SK-N-SH (cell line): ENCODE measurements around the gene SRD5A3. TPM values are rescaled to one million over a fixed set of nuclear protein-coding genes. Genes with fewer than 3 reads are reported as not detected.

Experiments
- CTCF ChIA-PET: fragments of 300-600, 350-600 bp; formaldehyde crosslinking; extraction: SDS; loops from one replicate; lab custom pipeline; 2021; lab: Yijun Ruan, JAX
- POLR2A ChIA-PET: fragments of 350-600 bp; sonication (Branson Sonifier 250); formaldehyde crosslinking; extraction: SDS; loops from one replicate; lab custom pipeline; 2020; ENCODE audit warnings: antibody characterized with exemption, inconsistent platforms; lab: Yijun Ruan, JAX
- DNase-seq: peaks from one replicate; pipeline ENCODE4 v3.0.0; 2012
- H2AFZ ChIP-seq: fragments of 200-600 bp; sonication (generic); 2 replicates; pipeline ENCODE4 v1.8.1; 2016; ENCODE audit warnings: antibody characterized with exemption, mild to moderate bottlenecking, low read depth
- H3F3A ChIP-seq: fragments of 200-600 bp; sonication (generic); replicated peaks from 2 replicates; pipeline ENCODE3; 2016; ENCODE audit warnings: antibody characterized with exemption, mild to moderate bottlenecking; ENCODE audit not compliant: insufficient read depth
- H3K27ac ChIP-seq, 2 experiments: fragments of 200-500 bp in 1 of 2; fragments of 200-600 bp in 1 of 2; sonication (Bioruptor generic) in 1 of 2; sonication (generic), shearing (Covaris generic) in 1 of 2; 2 replicates each; pipeline versions ENCODE4 v1.5.1 to v1.6.1; 2014 to 2016; ENCODE audit warnings: low read depth in 2 of 2, inconsistent platforms in 1 of 2, low read length in 1 of 2, mild to moderate bottlenecking in 1 of 2, mixed read lengths in 1 of 2
- H3K27me3 ChIP-seq: fragments of 200-600 bp; sonication (generic), shearing (Covaris generic); 2 replicates; pipeline ENCODE4 v1.6.1; 2016; ENCODE audit warnings: mixed run types; ENCODE audit not compliant: insufficient read depth
- H3K36me3 ChIP-seq, 2 experiments: fragments of 200-500 bp in 1 of 2; fragments of 200-600 bp in 1 of 2; sonication (Bioruptor generic) in 1 of 2; sonication (generic) in 1 of 2; replicated peaks in 1 of 2; 2 replicates each; pipeline versions ENCODE3 to v1.5.1; 2014 to 2016; ENCODE audit warnings: low read length in 1 of 2, mild to moderate bottlenecking in 1 of 2; ENCODE audit not compliant: insufficient read depth in 2 of 2, control insufficient read depth in 1 of 2
- H3K4me1 ChIP-seq, 2 experiments: fragments of 200-500 bp in 1 of 2; fragments of 200-600 bp in 1 of 2; sonication (Bioruptor generic) in 1 of 2; sonication (generic), shearing (Covaris generic) in 1 of 2; 2 replicates each; pipeline versions ENCODE4 v1.5.1 to v1.6.1; 2014 to 2016; ENCODE audit warnings: low read depth in 1 of 2, low read length in 1 of 2, mixed run types in 1 of 2; ENCODE audit not compliant: insufficient read depth in 2 of 2, control insufficient read depth in 1 of 2
- H3K4me2 ChIP-seq: fragments of 200-600 bp; sonication (generic), shearing (Covaris generic); 2 replicates; pipeline ENCODE4 v1.6.1; 2017; ENCODE audit warnings: mixed run types
- H3K4me3 ChIP-seq, 2 experiments: fragments of 200-500 bp in 1 of 2; fragments of 200-600 bp in 1 of 2; sonication (Bioruptor generic) in 1 of 2; sonication (generic), shearing (Covaris generic) in 1 of 2; 2 replicates each; pipeline versions ENCODE4 v1.5.1 to v1.8.1; 2014 to 2016; ENCODE audit warnings: low read depth in 2 of 2, inconsistent platforms in 1 of 2, low read length in 1 of 2, mild to moderate bottlenecking in 1 of 2, mixed read lengths in 1 of 2, moderate library complexity in 1 of 2
- H3K79me2 ChIP-seq: fragments of 200-600 bp; sonication (generic); 2 replicates; pipeline ENCODE4 v1.8.1; 2017; ENCODE audit warnings: mild to moderate bottlenecking; ENCODE audit not compliant: insufficient read depth
- H3K9ac ChIP-seq: fragments of 200-600 bp; sonication (generic); 2 replicates; pipeline ENCODE4 v1.6.1; 2017; ENCODE audit warnings: mixed run types
- H3K9me2 ChIP-seq: fragments of 200-600 bp; sonication (generic); 2 replicates; pipeline ENCODE4 v1.6.1; 2017; ENCODE audit warnings: mixed run types
- H3K9me3 ChIP-seq: fragments of 200-600 bp; sonication (generic); 2 replicates; pipeline ENCODE4 v1.6.1; 2017; ENCODE audit warnings: mixed run types, mild to moderate bottlenecking, moderate library complexity
- H4K20me1 ChIP-seq: fragments of 200-600 bp; sonication (generic); 2 replicates; pipeline ENCODE4 v1.6.1; 2017; ENCODE audit warnings: mild to moderate bottlenecking, mixed run types; ENCODE audit not compliant: insufficient read depth
- EP300 ChIP-seq, 2 experiments: IDR thresholded peaks; 2 replicates each; pipeline versions ENCODE4 v1.4.0 to v1.6.1; 2012; ENCODE audit warnings: borderline replicate concordance in 1 of 2, low read depth in 1 of 2, low read length in 1 of 2
- EZH2phosphoT487 ChIP-seq: fragments of 200-600 bp; sonication (generic); IDR thresholded peaks from 2 replicates; pipeline ENCODE4 v1.6.1; 2017; ENCODE audit warnings: low read depth, mixed run types, mild to moderate bottlenecking, antibody characterized with exemption, moderate library complexity, borderline replicate concordance
- FOSL2 ChIP-seq: IDR thresholded peaks from 2 replicates; pipeline ENCODE4 v1.4.0; 2012; ENCODE audit warnings: low read depth, mild to moderate bottlenecking, moderate library complexity, borderline replicate concordance
- FOXJ3 ChIP-seq: sonication (generic); formaldehyde crosslinking; IDR thresholded peaks from 2 replicates; pipeline ENCODE4 v1.5.1; 2020; ENCODE audit warnings: mild to moderate bottlenecking, missing genetic modification reagents
- FOXM1 ChIP-seq: IDR thresholded peaks from 2 replicates; pipeline ENCODE4 v1.4.0; 2012; ENCODE audit warnings: low read depth, mild to moderate bottlenecking
- MXI1 ChIP-seq: IDR thresholded peaks from 2 replicates; pipeline ENCODE4 v1.6.1; 2012; ENCODE audit warnings: mild to moderate bottlenecking, low read depth, low read length, improper control_type of control experiment
- NFIC ChIP-seq: IDR thresholded peaks from 2 replicates; pipeline ENCODE4 v1.4.0; 2012; ENCODE audit warnings: borderline replicate concordance
- POLR2AphosphoS5 ChIP-seq: IDR thresholded peaks from 2 replicates; pipeline ENCODE4 v1.6.1; 2012; ENCODE audit warnings: low read depth, low read length
- RFX5 ChIP-seq: IDR thresholded peaks from 2 replicates; pipeline ENCODE4 v1.6.1; 2012; ENCODE audit warnings: mild to moderate bottlenecking, improper control_type of control experiment, low read length
- RXRA ChIP-seq: IDR thresholded peaks from 2 replicates; pipeline ENCODE4 v1.4.0; 2012; ENCODE audit warnings: low read depth, mild to moderate bottlenecking, borderline replicate concordance
- SIN3A ChIP-seq: IDR thresholded peaks from 2 replicates; pipeline ENCODE4 v1.6.1; 2012; ENCODE audit warnings: low read depth, mild to moderate bottlenecking, low read length, moderate library complexity, borderline replicate concordance
- SMC3 ChIP-seq: IDR thresholded peaks from 2 replicates; pipeline ENCODE4 v1.6.1; 2012; ENCODE audit warnings: low read depth, low read length, improper control_type of control experiment
- TAF1 ChIP-seq: IDR thresholded peaks from 2 replicates; pipeline ENCODE4 v1.6.1; 2012; ENCODE audit warnings: low read depth, mild to moderate bottlenecking, low read length, moderate library complexity, borderline replicate concordance
- TEAD4 ChIP-seq: IDR thresholded peaks from 2 replicates; pipeline ENCODE4 v1.4.0; 2012; ENCODE audit warnings: mild to moderate bottlenecking, borderline replicate concordance; ENCODE audit not compliant: insufficient read depth
- WGBS: methylation state at CpG from one replicate; pipeline ENCODE4 v1.1.6; 2017; ENCODE audit warnings: low lambda C conversion rate; 5-methylcytosine and 5-hydroxymethylcytosine counted together
- polyA plus RNA-seq, 3 experiments: library from polyadenylated mRNA; depleted of rRNA; stranded (reverse); fragments of >200 nt; gene quantifications; 2 replicates each; pipeline ENCODE4 v1.2.3, GENCODE V29; 2012
- TF ChIP-seq, protein P1 (sequence below): IDR thresholded peaks from 2 replicates; pipeline ENCODE4 v1.6.1; 2012; ENCODE audit warnings: mild to moderate bottlenecking, low read depth, low read length, moderate library complexity
- TF ChIP-seq, protein P2 (sequence below): IDR thresholded peaks from 2 replicates; pipeline ENCODE4 v1.4.0; 2012; ENCODE audit warnings: low read depth, borderline replicate concordance
- TF ChIP-seq, protein P3 (sequence below): fragments of 150-350 bp; IDR thresholded peaks from 2 replicates; pipeline ENCODE4 v1.6.1; 2017; ENCODE audit warnings: antibody characterized with exemption, low read length, low read depth, borderline replicate concordance
- TF ChIP-seq, protein P4 (sequence below): fragments of 150-350 bp; IDR thresholded peaks from 2 replicates; pipeline ENCODE4 v1.6.1; 2016; ENCODE audit warnings: mild to moderate bottlenecking, low read depth, low read length

The SRD5A3 gene
- polyA plus RNA-seq, 1 of the 3 experiments (the other 2 are of a cell fraction): 5.1 TPM

DNA sequence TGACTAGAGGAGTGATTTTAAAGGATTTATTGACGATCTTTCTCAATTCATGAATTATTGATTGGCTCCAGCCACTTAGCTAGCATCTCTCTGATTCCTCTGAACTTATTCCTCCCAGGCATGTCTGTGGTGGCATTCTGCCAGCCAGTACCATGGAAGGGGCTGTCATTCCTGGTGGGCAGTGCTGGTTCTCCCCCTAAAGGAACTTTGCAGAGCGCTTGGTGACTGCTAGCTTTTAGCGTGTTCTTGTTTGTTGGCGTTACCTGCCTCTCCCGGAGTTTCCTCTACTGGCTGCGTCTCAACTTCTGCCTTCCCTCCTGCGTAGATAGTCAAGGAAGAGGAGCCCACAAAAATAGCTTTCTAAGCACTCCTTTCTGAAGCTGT lies 19.3 kb downstream of the SRD5A3 start:
- CTCF ChIA-PET: interaction anchor here (1.1 kb wide), 1 partner anchor 19 kb away, joined by 3 read pairs; the partner anchor contains the start of gene SRD5A3
- no peaks in the 10 kb centered on the region for H4K20me1 ChIP-seq
- no peak overlapping the region for H3K27ac ChIP-seq
- no peak overlapping the region for H3K4me2 ChIP-seq
- no peak overlapping the region for H3K4me3 ChIP-seq
- H3K9me2 ChIP-seq: no peaks in the 10 kb centered on the region
- no peaks in the 10 kb centered on the region for H3F3A ChIP-seq
- H2AFZ ChIP-seq: no peak overlapping the region
- H3K36me3 ChIP-seq: peaks cover 0 to 5% of the 10 kb centered on the region in 2 experiments
- no peaks in the 10 kb centered on the region for H3K79me2 ChIP-seq
- H3K9me3 ChIP-seq: no peaks in the 10 kb centered on the region
- TF ChIP-seq RXRA (no peak), FOSL2 (no peak), FOXM1 (no peak)
- DNase-seq: no peak
- POLR2A ChIA-PET: no interaction called here
- no peaks in the 10 kb centered on the region for H3K4me1 ChIP-seq
- no peaks in the 10 kb centered on the region for H3K27me3 ChIP-seq
- 86% methylated on average over 6 of the region's 7 CpGs for WGBS
- H3K9ac ChIP-seq: no peak overlapping the region

DNA sequence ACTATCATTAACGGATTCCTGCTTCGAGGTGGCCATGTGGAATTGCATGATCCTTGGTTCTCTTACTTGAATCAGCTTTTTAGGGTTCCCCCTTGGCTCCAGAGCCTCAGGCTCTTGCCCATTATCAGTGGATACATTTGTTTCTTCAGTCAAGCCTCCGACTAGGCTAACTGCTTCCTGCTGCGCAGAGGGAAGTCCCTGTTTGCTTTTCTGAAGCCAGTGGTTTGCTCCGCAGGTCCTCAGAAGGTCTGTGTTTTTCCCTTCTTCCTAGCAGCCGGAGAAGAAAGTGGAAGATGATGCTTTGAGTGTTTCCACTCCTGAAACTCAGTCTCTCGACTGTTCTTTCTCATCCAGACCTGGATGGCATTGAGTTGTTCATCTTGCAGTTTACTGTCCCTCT lies 20.6 kb downstream of the SRD5A3 start:
- Histone ChIP-seq H3K4me2 (no peak overlapping the region), H3K79me2 (no peaks in the 10 kb centered on the region), H4K20me1 (no peaks in the 10 kb centered on the region), H3K36me3 (peaks cover 0 to 5% of the 10 kb centered on the region in 2 experiments), H3K9me3 (no peaks in the 10 kb centered on the region), H3F3A (no peaks in the 10 kb centered on the region), H3K27ac (no peak overlapping the region), H3K27me3 (no peaks in the 10 kb centered on the region), H2AFZ (no peak overlapping the region), H3K9me2 (no peaks in the 10 kb centered on the region), H3K9ac (no peak overlapping the region), H3K4me3 (no peak overlapping the region), H3K4me1 (no peaks in the 10 kb centered on the region)
- no peak for DNase-seq
- ChIA-PET POLR2A (no interaction called here), CTCF (interaction anchor here (0.7 to 1.7 kb wide), 4 partner anchors 11 to 1328 kb away, joined by 3 to 4 read pairs (median 3); no protein-coding TSS in a partner anchor)
- 91% methylated on average over 7 of the region's 7 CpGs for WGBS
- no peak for TF ChIP-seq NFIC
- no peak for TF ChIP-seq FOXJ3 (CRISPR knock-in tag)
- no peak for TF ChIP-seq SMC3
- no peak for TF ChIP-seq FOSL2
- TF ChIP-seq, protein P1, sequence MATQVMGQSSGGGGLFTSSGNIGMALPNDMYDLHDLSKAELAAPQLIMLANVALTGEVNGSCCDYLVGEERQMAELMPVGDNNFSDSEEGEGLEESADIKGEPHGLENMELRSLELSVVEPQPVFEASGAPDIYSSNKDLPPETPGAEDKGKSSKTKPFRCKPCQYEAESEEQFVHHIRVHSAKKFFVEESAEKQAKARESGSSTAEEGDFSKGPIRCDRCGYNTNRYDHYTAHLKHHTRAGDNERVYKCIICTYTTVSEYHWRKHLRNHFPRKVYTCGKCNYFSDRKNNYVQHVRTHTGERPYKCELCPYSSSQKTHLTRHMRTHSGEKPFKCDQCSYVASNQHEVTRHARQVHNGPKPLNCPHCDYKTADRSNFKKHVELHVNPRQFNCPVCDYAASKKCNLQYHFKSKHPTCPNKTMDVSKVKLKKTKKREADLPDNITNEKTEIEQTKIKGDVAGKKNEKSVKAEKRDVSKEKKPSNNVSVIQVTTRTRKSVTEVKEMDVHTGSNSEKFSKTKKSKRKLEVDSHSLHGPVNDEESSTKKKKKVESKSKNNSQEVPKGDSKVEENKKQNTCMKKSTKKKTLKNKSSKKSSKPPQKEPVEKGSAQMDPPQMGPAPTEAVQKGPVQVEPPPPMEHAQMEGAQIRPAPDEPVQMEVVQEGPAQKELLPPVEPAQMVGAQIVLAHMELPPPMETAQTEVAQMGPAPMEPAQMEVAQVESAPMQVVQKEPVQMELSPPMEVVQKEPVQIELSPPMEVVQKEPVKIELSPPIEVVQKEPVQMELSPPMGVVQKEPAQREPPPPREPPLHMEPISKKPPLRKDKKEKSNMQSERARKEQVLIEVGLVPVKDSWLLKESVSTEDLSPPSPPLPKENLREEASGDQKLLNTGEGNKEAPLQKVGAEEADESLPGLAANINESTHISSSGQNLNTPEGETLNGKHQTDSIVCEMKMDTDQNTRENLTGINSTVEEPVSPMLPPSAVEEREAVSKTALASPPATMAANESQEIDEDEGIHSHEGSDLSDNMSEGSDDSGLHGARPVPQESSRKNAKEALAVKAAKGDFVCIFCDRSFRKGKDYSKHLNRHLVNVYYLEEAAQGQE: no peak
- no peak for TF ChIP-seq FOXM1
- no peak for TF ChIP-seq EP300 (IDR thresholded peaks at IDR 0.05; ENCODE audit: borderline replicate concordance in 1 of 2, low read depth in 1 of 2, low read length in 1 of 2)
- no peak for TF ChIP-seq POLR2AphosphoS5
- TF ChIP-seq RFX5: no peak
- TF ChIP-seq TAF1: no peak
- no peak for TF ChIP-seq SIN3A
- TF ChIP-seq, protein P2, sequence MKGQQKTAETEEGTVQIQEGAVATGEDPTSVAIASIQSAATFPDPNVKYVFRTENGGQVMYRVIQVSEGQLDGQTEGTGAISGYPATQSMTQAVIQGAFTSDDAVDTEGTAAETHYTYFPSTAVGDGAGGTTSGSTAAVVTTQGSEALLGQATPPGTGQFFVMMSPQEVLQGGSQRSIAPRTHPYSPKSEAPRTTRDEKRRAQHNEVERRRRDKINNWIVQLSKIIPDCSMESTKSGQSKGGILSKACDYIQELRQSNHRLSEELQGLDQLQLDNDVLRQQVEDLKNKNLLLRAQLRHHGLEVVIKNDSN: no peak
- no peak for TF ChIP-seq TEAD4
- TF ChIP-seq, protein P3, sequence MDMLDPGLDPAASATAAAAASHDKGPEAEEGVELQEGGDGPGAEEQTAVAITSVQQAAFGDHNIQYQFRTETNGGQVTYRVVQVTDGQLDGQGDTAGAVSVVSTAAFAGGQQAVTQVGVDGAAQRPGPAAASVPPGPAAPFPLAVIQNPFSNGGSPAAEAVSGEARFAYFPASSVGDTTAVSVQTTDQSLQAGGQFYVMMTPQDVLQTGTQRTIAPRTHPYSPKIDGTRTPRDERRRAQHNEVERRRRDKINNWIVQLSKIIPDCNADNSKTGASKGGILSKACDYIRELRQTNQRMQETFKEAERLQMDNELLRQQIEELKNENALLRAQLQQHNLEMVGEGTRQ: no peak
- no peak for TF ChIP-seq EZH2phosphoT487
- no peak for TF ChIP-seq MXI1
- TF ChIP-seq, protein P4, sequence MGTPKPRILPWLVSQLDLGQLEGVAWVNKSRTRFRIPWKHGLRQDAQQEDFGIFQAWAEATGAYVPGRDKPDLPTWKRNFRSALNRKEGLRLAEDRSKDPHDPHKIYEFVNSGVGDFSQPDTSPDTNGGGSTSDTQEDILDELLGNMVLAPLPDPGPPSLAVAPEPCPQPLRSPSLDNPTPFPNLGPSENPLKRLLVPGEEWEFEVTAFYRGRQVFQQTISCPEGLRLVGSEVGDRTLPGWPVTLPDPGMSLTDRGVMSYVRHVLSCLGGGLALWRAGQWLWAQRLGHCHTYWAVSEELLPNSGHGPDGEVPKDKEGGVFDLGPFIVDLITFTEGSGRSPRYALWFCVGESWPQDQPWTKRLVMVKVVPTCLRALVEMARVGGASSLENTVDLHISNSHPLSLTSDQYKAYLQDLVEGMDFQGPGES: no peak
